Measurements from ENCODE around the gene ANKRD18A. TPM values are rescaled to one million over a fixed set of nuclear protein-coding genes. Genes with fewer than 3 reads are reported as not detected.

ANKRD18A gene
- total and polyA plus RNA-seq, 10 of the 15 experiments (the other 5 are each of a cell fraction or from before 2014, with no cell fraction given) = 0.37 TPM; not detected in 9

- no peaks in the 10 kb centered on the region for H3K4me1 ChIP-seq (ENCODE audit: control insufficient read depth, insufficient read depth, low read length)
- intact Hi-C loops (cut with micrococcal nuclease; ENCODE audit: unreplicated experiment) (no loop called here), in situ Hi-C loops (cut with MboI) (no loop called here)
- H4K20me1 ChIP-seq (ENCODE audit: control insufficient read depth, insufficient read depth) = no peaks in the 10 kb centered on the region
- H3K27ac ChIP-seq (ENCODE audit: control insufficient read depth, insufficient read depth) = no peak overlapping the region
- FAIRE-seq = no peak
- peak; percentile 78 for ATAC-seq
- RAD21 ChIA-PET (ENCODE audit: unreplicated experiment) = interaction anchor here (1.3 to 2.0 kb wide), 5 partner anchors 13 to 23 kb away, joined by 3 to 9 read pairs (median 4); no protein-coding TSS in a partner anchor
- WGBS (ENCODE audit: insufficient coverage, insufficient replicate concordance, low lambda C conversion rate, missing lambda C conversion rate) = 0% methylated on average over 2 of the region's 2 CpGs
- CTCF ChIA-PET = interaction anchor here (0.8 to 1.2 kb wide), 3 partner anchors 8 to 52 kb away, joined by 3 read pairs; no protein-coding TSS in a partner anchor
- H3K4me2 ChIP-seq (ENCODE audit: control insufficient read depth, insufficient read depth) = no peak overlapping the region
- TF ChIP-seq NR2F1 (conservative IDR thresholded peaks at IDR 0.05) (peak; percentile 22; the same call in 1 of the 2 replicates), BACH1 (IDR thresholded peaks at IDR 0.05; ENCODE audit: borderline replicate concordance) (no peak), BHLHE40 (IDR thresholded peaks at IDR 0.05; ENCODE audit: borderline replicate concordance in 1 of 2, low read depth in 2 of 2, low read length in 1 of 2) (peak in 1 of 2 experiments; percentile 17; a peak in 1 of 4 replicates), FOXM1 (IDR thresholded peaks at IDR 0.05; ENCODE audit: low read depth, low read length) (no peak)
- SMC1A ChIA-PET (ENCODE audit: uncharacterized antibody, unreplicated experiment) = interaction anchor here (1.0 to 1.8 kb wide), 5 partner anchors 16 to 40 kb away, joined by 3 to 5 read pairs (median 4); no protein-coding TSS in a partner anchor
- H3K27me3 ChIP-seq (replicated peaks in 1 of 2; ENCODE audit: control insufficient read depth in 2 of 2, insufficient read depth in 2 of 2, low read length in 1 of 2) = no peaks in the 10 kb centered on the region
- H3K79me2 ChIP-seq (ENCODE audit: control insufficient read depth, insufficient read depth, low read length) = no peaks in the 10 kb centered on the region
- DNase-seq (ENCODE audit: low read depth, low spot score) = no peak
- no peaks in the 10 kb centered on the region; the same call in 2 of the 3 replicates for H3K9me3 ChIP-seq (replicated peaks; ENCODE audit: control insufficient read depth, insufficient read depth, low read length)
- H3K9ac ChIP-seq (ENCODE audit: control insufficient read depth, insufficient read depth, low read length) = no peak overlapping the region
- H2AFZ ChIP-seq (ENCODE audit: control insufficient read depth, low read depth, low read length) = no peak overlapping the region
- H3K36me3 ChIP-seq (ENCODE audit: control insufficient read depth in 2 of 2, insufficient read depth in 2 of 2, low read length in 1 of 2) = no peaks in the 10 kb centered on the region
- POLR2A ChIA-PET = no interaction called here
- H3K4me3 ChIP-seq = no peak overlapping the region
- BruUV-seq (replicated peaks) = no TSS peak
Observed at GRCh38 chr9:38652044-38652443, 31.6 kb upstream of the ANKRD18A start.

GRCh38 chr9:38651400-38652042 is 31.1 kb upstream of the ANKRD18A start:
- ATAC-seq (peak; percentile 78), DNase-seq (ENCODE audit: low read depth, low spot score) (peak; percentile 11), FAIRE-seq (no peak)
- Histone ChIP-seq H3K4me3 (no peak overlapping the region), H3K27ac (ENCODE audit: control insufficient read depth, insufficient read depth) (no peak overlapping the region), H3K79me2 (ENCODE audit: control insufficient read depth, insufficient read depth, low read length) (no peaks in the 10 kb centered on the region), H3K4me2 (ENCODE audit: control insufficient read depth, insufficient read depth) (no peak overlapping the region), H4K20me1 (ENCODE audit: control insufficient read depth, insufficient read depth) (no peaks in the 10 kb centered on the region), H3K36me3 (ENCODE audit: control insufficient read depth in 2 of 2, insufficient read depth in 2 of 2, low read length in 1 of 2) (no peaks in the 10 kb centered on the region), H3K4me1 (ENCODE audit: control insufficient read depth, insufficient read depth, low read length) (no peaks in the 10 kb centered on the region), H2AFZ (ENCODE audit: control insufficient read depth, low read depth, low read length) (no peak overlapping the region), H3K27me3 (replicated peaks in 1 of 2; ENCODE audit: control insufficient read depth in 2 of 2, insufficient read depth in 2 of 2, low read length in 1 of 2) (no peaks in the 10 kb centered on the region), H3K9me3 (replicated peaks; ENCODE audit: control insufficient read depth, insufficient read depth, low read length) (no peaks in the 10 kb centered on the region; the same call in 2 of the 3 replicates), H3K9ac (ENCODE audit: control insufficient read depth, insufficient read depth, low read length) (no peak overlapping the region)
- ChIA-PET RAD21 (ENCODE audit: unreplicated experiment) (interaction anchor here (0.7 to 2.0 kb wide), 4 partner anchors 14 to 1206 kb away, joined by 3 to 9 read pairs (median 5); no protein-coding TSS in a partner anchor), SMC1A (ENCODE audit: uncharacterized antibody, unreplicated experiment) (interaction anchor here (1.0 to 1.8 kb wide), 4 partner anchors 16 to 40 kb away, joined by 3 to 5 read pairs (median 4); no protein-coding TSS in a partner anchor), CTCF (interaction anchor here (0.9 kb wide), 1 partner anchor 21 kb away, joined by 4 read pairs; no protein-coding TSS in a partner anchor), POLR2A (no interaction called here)
- intact Hi-C loops (cut with micrococcal nuclease; ENCODE audit: unreplicated experiment) (no loop called here), in situ Hi-C loops (cut with MboI) (no loop called here)
- no TSS peak for BruUV-seq (replicated peaks)
- 19% methylated on average over 8 of the region's 8 CpGs for WGBS (ENCODE audit: insufficient coverage, insufficient replicate concordance, low lambda C conversion rate, missing lambda C conversion rate)
- TF ChIP-seq IKZF2 (IDR thresholded peaks at IDR 0.05) (peak; percentile 23 to 51; a peak in 2 of 4 replicates), CEBPZ (IDR thresholded peaks at IDR 0.05; ENCODE audit: low read depth, low read length) (no peak), CHD2 (IDR thresholded peaks at IDR 0.05; ENCODE audit: borderline replicate concordance, low read depth, low read length) (no peak), MTA2 (IDR thresholded peaks at IDR 0.05; ENCODE audit: low read depth) (peak; percentile 47; the same call in 1 of the 2 replicates), SMAD1 (IDR thresholded peaks at IDR 0.05; ENCODE audit: low read depth, partially characterized antibody) (peak; percentile 33), NR2F1 (conservative IDR thresholded peaks at IDR 0.05) (peak; percentile 47; the same call in 1 of the 2 replicates), RAD21 (IDR thresholded peaks at IDR 0.05; ENCODE audit: insufficient read depth, low read depth, low read length) (no peak), EP300 (IDR thresholded peaks at IDR 0.05; ENCODE audit: borderline replicate concordance in 1 of 2, control insufficient read depth in 1 of 2, low read depth in 2 of 2, low read length in 2 of 2) (0 out of 4 replicates have a peak, but pooled peaks of 1 of the 2 experiments have one; percentile 7), BHLHE40 (IDR thresholded peaks at IDR 0.05; ENCODE audit: borderline replicate concordance in 1 of 2, low read depth in 2 of 2, low read length in 1 of 2) (peak in 1 of 2 experiments; percentile 60; a peak in 2 of 4 replicates), GATAD2B (conservative IDR thresholded peaks at IDR 0.05; ENCODE audit: low read depth) (no peak)

All from GM12878 (cell line).